ENCODE data around the gene ATP12A. TPM values are rescaled to one million over a fixed set of nuclear protein-coding genes. Genes with fewer than 3 reads are reported as not detected.

ATP12A gene
- total RNA-seq, 4 donors from 2014 or later, result not detected

DNA sequence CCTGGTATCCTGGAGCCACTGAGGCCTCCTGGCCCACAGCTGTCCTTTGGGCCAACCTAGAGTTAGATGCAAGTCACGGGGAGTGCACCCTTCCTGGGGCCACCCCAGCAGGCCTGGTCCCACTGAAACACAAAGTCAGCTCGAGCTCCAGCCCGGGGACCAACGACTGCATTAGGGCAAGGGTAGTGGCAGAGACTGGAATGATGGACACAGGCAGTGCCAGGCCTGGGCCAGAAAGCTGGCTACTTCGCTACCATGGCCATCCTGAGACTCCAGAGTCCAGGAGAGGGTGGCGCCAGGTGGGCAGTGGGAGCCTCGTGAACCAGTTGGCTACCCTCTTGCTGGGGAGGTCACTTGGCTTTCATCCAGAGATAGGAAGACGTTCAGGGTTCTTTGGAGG lies 61.6 kb downstream of the ATP12A start:
- intact Hi-C loops (cut with DNase I), result no loop called here
- TF ChIP-seq POLR2A (IDR thresholded peaks at IDR 0.05; ENCODE audit: low read depth) (no peak), POLR2AphosphoS5 (IDR thresholded peaks at IDR 0.05) (no peak), EP300 (IDR thresholded peaks at IDR 0.05) (no peak)
- Histone ChIP-seq H3K4me1 (peaks cover 3 to 13% (median 9%) of the 10 kb centered on the region in 4 donors), H3K4me3 (no peak overlapping the region), H3K9me3 (no peaks in the 10 kb centered on the region), H3K36me3 (no peaks in the 10 kb centered on the region), H3K27me3 (peaks cover 0 to 46% (median 5%) of the 10 kb centered on the region in 4 donors), H3K27ac (replicated peaks in 1 of 4) (no peak overlapping the region)
- no peak for DNase-seq (ENCODE audit: extremely low spot score)
- 65% methylated on average over 5 of the region's 8 CpGs for WGBS

GRCh38 chr13:24742294-24742693 lies 62.1 kb downstream of the ATP12A start:
- H3K36me3 ChIP-seq, result no peaks in the 10 kb centered on the region
- no peaks in the 10 kb centered on the region for H3K9me3 ChIP-seq
- DNase-seq (ENCODE audit: extremely low spot score), result no peak
- TF ChIP-seq CTCF (IDR thresholded peaks at IDR 0.05) (no peak), EP300 (IDR thresholded peaks at IDR 0.05) (no peak), POLR2AphosphoS5 (IDR thresholded peaks at IDR 0.05) (no peak), POLR2A (IDR thresholded peaks at IDR 0.05; ENCODE audit: low read depth) (no peak)
- H3K4me1 ChIP-seq, result peaks cover 4 to 18% (median 14%) of the 10 kb centered on the region in 4 donors
- H3K27ac ChIP-seq (replicated peaks in 1 of 4), result no peak overlapping the region
- H3K4me3 ChIP-seq, result no peak overlapping the region
- intact Hi-C loops (cut with DNase I), result no loop called here
- 18% methylated on average over 4 of the region's 6 CpGs for WGBS
- H3K27me3 ChIP-seq, result peaks cover 0 to 51% (median 7%) of the 10 kb centered on the region in 4 donors

GRCh38 chr13:24742977-24743376 lies 62.8 kb downstream of the ATP12A start:
- Histone ChIP-seq H3K4me1 (peaks cover 9 to 25% (median 20%) of the 10 kb centered on the region in 4 donors), H3K27ac (replicated peaks in 1 of 4) (no peak overlapping the region), H3K4me3 (no peak overlapping the region), H3K36me3 (no peaks in the 10 kb centered on the region), H3K9me3 (no peaks in the 10 kb centered on the region), H3K27me3 (peaks cover 0 to 57% (median 10%) of the 10 kb centered on the region in 4 donors)
- TF ChIP-seq CTCF (IDR thresholded peaks at IDR 0.05) (no peak), EP300 (IDR thresholded peaks at IDR 0.05) (no peak), POLR2AphosphoS5 (IDR thresholded peaks at IDR 0.05) (no peak)
- DNase-seq (ENCODE audit: extremely low spot score), result no peak
- intact Hi-C loops (cut with DNase I), result no loop called here
- 38% methylated on average over 2 of the region's 4 CpGs for WGBS

GRCh38 chr13:24744247-24744646 lies 64.0 kb downstream of the ATP12A start:
- Histone ChIP-seq H3K27me3 (peaks cover 0 to 63% (median 11%) of the 10 kb centered on the region in 4 donors), H3K9me3 (no peaks in the 10 kb centered on the region), H3K27ac (replicated peaks in 1 of 4) (no peak overlapping the region), H3K36me3 (no peaks in the 10 kb centered on the region), H3K4me3 (no peak overlapping the region), H3K4me1 (peaks cover 9 to 26% (median 20%) of the 10 kb centered on the region in 4 donors)
- no peak for DNase-seq (ENCODE audit: extremely low spot score)
- WGBS, result 69% methylated on average over 5 of the region's 6 CpGs
- no peak for TF ChIP-seq EP300 (IDR thresholded peaks at IDR 0.05)
- TF ChIP-seq CTCF (IDR thresholded peaks at IDR 0.05), result no peak
- intact Hi-C loops (cut with DNase I), result no loop called here

DNA sequence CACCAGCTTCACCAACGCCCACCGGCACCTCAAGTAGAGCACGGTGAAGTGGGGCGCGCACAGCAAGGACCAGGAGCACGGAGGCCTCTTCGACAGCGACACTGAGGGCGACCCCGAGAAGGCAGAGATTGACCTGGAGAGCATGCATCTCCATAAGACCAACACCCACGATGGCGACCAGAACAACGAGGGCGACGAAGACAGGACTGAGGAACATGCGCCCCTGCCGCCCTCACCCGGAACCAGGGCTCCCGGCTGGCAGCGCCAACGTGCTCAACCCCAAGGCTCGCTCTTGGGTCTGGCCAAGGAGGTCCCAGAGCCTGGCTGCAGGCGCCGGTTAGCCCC lies 65.3 kb downstream of the ATP12A start:
- intact Hi-C loops (cut with DNase I), result no loop called here
- peaks cover 0 to 63% (median 11%) of the 10 kb centered on the region in 4 donors for H3K27me3 ChIP-seq

More for the DNA sequence above, 65.3 kb downstream of the ATP12A start:
- peak overlapping the region in 1 of 4 donors; percentile 7 for H3K4me3 ChIP-seq
- TF ChIP-seq CTCF (IDR thresholded peaks at IDR 0.05) (no peak), EP300 (IDR thresholded peaks at IDR 0.05) (no peak), POLR2A (IDR thresholded peaks at IDR 0.05; ENCODE audit: low read depth) (no peak), POLR2AphosphoS5 (IDR thresholded peaks at IDR 0.05) (no peak)
- H3K27ac ChIP-seq (replicated peaks in 1 of 4), result no peak overlapping the region
- no peaks in the 10 kb centered on the region for H3K36me3 ChIP-seq
- H3K4me1 ChIP-seq, result peaks cover 9 to 26% (median 20%) of the 10 kb centered on the region in 4 donors
- no peak for DNase-seq (ENCODE audit: extremely low spot score)
- 61% methylated on average over 17 of the region's 24 CpGs for WGBS
- H3K9me3 ChIP-seq, result no peaks in the 10 kb centered on the region
